ENCODE data around the gene MUCL1.

The MUCL1 gene, protein sequence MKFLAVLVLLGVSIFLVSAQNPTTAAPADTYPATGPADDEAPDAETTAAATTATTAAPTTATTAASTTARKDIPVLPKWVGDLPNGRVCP

DNA sequence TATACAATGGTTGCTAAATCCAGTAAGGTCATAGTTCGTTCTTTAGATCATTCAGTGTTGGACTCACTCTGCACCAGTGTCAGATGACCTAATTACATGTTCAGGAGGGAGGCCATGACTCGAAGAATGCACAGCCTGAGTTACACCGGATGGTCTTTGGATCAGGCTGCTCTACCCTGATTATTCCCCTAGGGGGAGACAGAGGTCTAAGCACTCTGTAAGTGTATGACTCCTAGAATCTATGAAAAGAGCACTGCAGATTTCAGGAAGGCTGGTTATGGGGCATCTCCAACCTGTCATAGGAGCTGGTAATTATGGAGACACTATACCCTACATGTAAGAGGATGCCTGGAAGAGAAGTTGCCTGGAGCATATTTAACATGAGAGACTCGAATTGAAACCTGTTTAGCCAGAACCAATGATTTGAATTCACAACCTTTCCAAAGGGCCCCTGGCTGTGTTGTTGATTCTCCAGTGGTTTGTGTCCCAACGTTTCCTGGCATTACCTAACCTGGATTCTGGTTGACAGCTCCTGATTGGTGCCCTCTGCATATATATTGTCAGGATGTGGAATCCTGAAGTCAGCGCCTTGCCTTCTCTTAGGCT is at the start of gene MUCL1:
MUCL1 (plus strand) TSS at position 584 of the 606 bp plus-strand sequence. CDS start 67 bp downstream, outside the sequence.
- Histone ChIP-seq H3K36me3 (ENCODE audit: control insufficient read depth, low read depth, low read length) (no peaks in the 10 kb centered on the region), H3K4me1 (ENCODE audit: control insufficient read depth, low read depth, low read length) (no peaks in the 10 kb centered on the region)

DNA sequence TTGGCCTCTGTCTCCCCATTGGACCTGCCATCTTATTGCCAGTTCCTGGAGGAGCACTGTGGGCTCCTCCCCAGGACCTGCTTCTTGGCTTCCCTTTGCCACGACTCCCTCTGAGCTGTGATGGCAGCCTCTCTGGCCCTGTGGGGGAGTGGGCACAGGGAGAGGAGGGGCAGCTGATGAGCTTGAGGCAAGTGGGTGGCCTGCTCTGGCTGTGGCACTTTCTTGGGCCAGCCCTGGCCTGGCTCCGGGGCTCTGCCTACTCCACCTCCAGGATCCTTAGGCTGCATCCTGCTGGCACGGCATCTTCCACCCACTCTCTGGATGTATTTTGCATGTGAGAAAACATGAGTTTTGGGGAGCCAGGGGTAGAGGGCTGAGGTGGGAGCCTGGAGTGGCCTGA is 32.6 kb upstream of the MUCL1 start:
- H3K4me3 ChIP-seq (ENCODE audit: low read length) = no peak overlapping the region
- no peaks in the 10 kb centered on the region for H3K27me3 ChIP-seq (ENCODE audit: control insufficient read depth, insufficient read depth, low read length)
- no peaks in the 10 kb centered on the region for H3K4me1 ChIP-seq (ENCODE audit: control insufficient read depth, low read depth, low read length)
- no peaks in the 10 kb centered on the region for H3K9me3 ChIP-seq (ENCODE audit: control insufficient read depth, low read depth, low read length)
- no peaks in the 10 kb centered on the region for H3K36me3 ChIP-seq (ENCODE audit: control insufficient read depth, low read depth, low read length)
- no peak overlapping the region for H3K27ac ChIP-seq (ENCODE audit: low read length)
- H3K9ac ChIP-seq (ENCODE audit: low read length) = no peak overlapping the region

More for the DNA sequence above, at the start of gene MUCL1:
- peaks cover 3% of the 10 kb centered on the region for H3K27me3 ChIP-seq (ENCODE audit: control insufficient read depth, insufficient read depth, low read length)
- H3K4me3 ChIP-seq (ENCODE audit: low read length) = no peak within 1 kb of the TSS
- no peak within 1 kb of the TSS for H3K27ac ChIP-seq (ENCODE audit: low read length)
- H3K9ac ChIP-seq (ENCODE audit: low read length) = no peak within 1 kb of the TSS
- no peaks in the 10 kb centered on the region for H3K9me3 ChIP-seq (ENCODE audit: control insufficient read depth, low read depth, low read length)

DNA sequence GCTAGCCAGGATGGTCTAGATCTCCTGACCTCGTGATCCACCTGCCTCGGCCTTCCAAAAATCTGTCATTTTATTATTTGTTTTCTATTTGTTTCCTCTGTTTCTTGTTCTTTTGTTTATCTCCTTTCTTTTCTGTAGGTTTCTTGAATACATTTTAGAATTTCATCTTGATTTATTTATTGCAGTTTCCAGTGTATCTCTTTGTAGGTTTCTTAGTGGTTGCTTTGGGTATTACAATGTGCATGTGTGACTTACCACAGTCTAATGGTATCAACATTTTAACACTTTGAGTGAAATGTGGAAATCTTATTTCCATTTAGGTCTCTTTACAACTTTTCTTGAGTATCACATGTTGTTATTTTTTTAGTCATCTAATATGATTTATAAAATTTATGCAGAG is 29.9 kb upstream of the MUCL1 start:
- H3K9ac ChIP-seq (ENCODE audit: low read length) = no peak overlapping the region
- H3K36me3 ChIP-seq (ENCODE audit: control insufficient read depth, low read depth, low read length) = no peaks in the 10 kb centered on the region
- H3K4me1 ChIP-seq (ENCODE audit: control insufficient read depth, low read depth, low read length) = no peaks in the 10 kb centered on the region
- H3K9me3 ChIP-seq (ENCODE audit: control insufficient read depth, low read depth, low read length) = no peaks in the 10 kb centered on the region
- H3K27me3 ChIP-seq (ENCODE audit: control insufficient read depth, insufficient read depth, low read length) = no peaks in the 10 kb centered on the region
- H3K27ac ChIP-seq (ENCODE audit: low read length) = no peak overlapping the region
- H3K4me3 ChIP-seq (ENCODE audit: low read length) = no peak overlapping the region

DNA sequence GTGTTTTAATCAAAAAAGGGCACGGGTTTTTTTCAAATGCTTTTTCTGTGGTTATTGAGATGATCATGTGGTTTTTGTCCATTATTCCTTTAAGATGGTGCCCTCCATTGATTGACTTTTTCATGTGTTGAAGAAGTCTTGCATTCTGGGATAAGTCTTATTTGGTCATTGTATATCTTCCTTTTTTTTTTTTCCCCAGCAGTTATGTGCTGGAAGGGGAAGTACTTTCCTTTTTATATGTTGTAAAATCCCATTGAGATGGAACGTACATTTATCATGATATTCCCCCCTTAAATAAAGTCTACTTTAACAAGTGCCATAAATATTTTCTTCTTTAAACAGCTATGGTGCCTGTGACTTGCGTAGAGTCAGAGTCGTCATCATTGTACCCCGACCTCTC is 24.8 kb upstream of the MUCL1 start:
- H3K9ac ChIP-seq (ENCODE audit: low read length) = no peak overlapping the region

DNA sequence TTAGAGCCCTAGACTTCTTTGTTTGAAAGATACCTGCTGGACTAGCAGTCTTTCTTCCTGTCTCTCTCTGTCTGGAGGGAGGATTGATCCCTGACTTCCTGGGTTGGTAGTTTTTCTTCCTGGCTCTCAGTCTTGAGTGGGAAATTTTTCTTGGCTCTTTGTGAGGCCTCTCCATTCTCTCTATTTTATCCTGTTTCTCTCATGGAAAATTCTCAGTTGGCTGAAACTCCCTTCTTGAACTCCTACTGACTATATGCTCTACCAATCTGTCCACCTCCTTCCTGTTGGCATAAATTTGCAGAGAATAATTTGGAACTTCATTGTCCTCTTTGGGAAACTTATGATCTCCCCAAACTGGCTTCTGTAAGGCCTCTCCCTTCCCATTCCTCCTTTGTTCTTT is 24.1 kb upstream of the MUCL1 start:
- no peaks in the 10 kb centered on the region for H3K4me1 ChIP-seq (ENCODE audit: control insufficient read depth, low read depth, low read length)
- no peaks in the 10 kb centered on the region for H3K9me3 ChIP-seq (ENCODE audit: control insufficient read depth, low read depth, low read length)
- no peaks in the 10 kb centered on the region for H3K36me3 ChIP-seq (ENCODE audit: control insufficient read depth, low read depth, low read length)
- H3K27me3 ChIP-seq (ENCODE audit: control insufficient read depth, insufficient read depth, low read length) = no peaks in the 10 kb centered on the region
- no peak overlapping the region for H3K4me3 ChIP-seq (ENCODE audit: low read length)
- no peak overlapping the region for H3K9ac ChIP-seq (ENCODE audit: low read length)
- H3K27ac ChIP-seq (ENCODE audit: low read length) = no peak overlapping the region

More for the DNA sequence above, 24.8 kb upstream of the MUCL1 start:
- H3K27ac ChIP-seq (ENCODE audit: low read length) = no peak overlapping the region
- H3K27me3 ChIP-seq (ENCODE audit: control insufficient read depth, insufficient read depth, low read length) = no peaks in the 10 kb centered on the region
- H3K4me1 ChIP-seq (ENCODE audit: control insufficient read depth, low read depth, low read length) = no peaks in the 10 kb centered on the region
- H3K36me3 ChIP-seq (ENCODE audit: control insufficient read depth, low read depth, low read length) = no peaks in the 10 kb centered on the region
- H3K4me3 ChIP-seq (ENCODE audit: low read length) = no peak overlapping the region
- H3K9me3 ChIP-seq (ENCODE audit: control insufficient read depth, low read depth, low read length) = no peaks in the 10 kb centered on the region

DNA sequence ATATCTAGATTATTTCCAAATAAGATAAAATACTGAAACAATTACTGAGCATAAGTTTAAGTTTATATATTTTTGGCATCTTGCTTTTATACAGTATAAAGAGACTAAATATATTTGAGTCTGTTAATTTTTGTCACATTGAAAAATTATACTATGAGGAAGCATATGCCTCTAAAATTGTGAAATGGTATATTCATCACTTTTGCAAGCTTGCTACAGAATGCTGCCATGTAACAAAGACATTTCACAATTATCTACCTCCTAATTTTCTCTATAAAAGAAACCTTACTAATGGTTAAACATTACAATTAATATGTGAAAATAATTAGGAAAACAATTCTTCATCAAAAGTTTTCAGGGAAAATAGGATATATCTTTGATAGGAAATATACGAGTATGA is 22.7 kb upstream of the MUCL1 start:
- Histone ChIP-seq H3K9ac (ENCODE audit: low read length) (no peak overlapping the region), H3K27me3 (ENCODE audit: control insufficient read depth, insufficient read depth, low read length) (no peaks in the 10 kb centered on the region), H3K9me3 (ENCODE audit: control insufficient read depth, low read depth, low read length) (no peaks in the 10 kb centered on the region), H3K4me3 (ENCODE audit: low read length) (no peak overlapping the region), H3K4me1 (ENCODE audit: control insufficient read depth, low read depth, low read length) (no peaks in the 10 kb centered on the region), H3K27ac (ENCODE audit: low read length) (no peak overlapping the region), H3K36me3 (ENCODE audit: control insufficient read depth, low read depth, low read length) (no peaks in the 10 kb centered on the region)

DNA sequence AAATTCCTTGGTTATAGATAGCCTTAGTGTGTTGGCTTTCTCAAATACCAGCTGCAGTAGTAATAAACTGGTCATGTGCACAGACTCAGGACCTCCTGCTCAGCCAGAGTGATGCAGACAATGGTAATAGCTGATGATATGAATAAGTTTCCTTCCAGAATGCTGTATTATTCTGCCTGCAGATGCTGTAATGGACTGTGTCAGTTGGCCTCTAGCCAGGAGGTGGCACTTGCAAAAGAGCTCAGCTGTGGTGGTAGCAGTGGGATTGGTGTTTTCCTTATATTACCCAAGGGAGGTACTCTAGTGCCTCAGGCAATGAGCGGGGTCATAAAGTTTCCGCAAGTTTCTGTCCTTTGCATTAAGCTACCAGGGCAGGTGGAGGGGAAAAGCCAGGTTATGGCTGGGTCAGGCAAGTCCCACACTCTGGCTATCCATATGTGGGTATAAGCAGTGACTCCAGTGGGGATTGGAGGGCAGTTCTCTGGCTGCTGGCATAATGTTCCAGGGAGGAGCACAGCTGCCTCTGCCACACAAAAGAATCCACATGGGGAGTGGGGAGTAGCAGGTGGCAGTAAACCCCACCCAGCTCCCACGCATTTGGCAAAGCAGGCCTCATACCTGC is 14.0 kb upstream of the MUCL1 start:
- Histone ChIP-seq H3K27me3 (ENCODE audit: control insufficient read depth, insufficient read depth, low read length) (no peaks in the 10 kb centered on the region), H3K9me3 (ENCODE audit: control insufficient read depth, low read depth, low read length) (no peaks in the 10 kb centered on the region), H3K9ac (ENCODE audit: low read length) (no peak overlapping the region), H3K36me3 (ENCODE audit: control insufficient read depth, low read depth, low read length) (no peaks in the 10 kb centered on the region), H3K4me1 (ENCODE audit: control insufficient read depth, low read depth, low read length) (no peaks in the 10 kb centered on the region), H3K27ac (ENCODE audit: low read length) (no peak overlapping the region), H3K4me3 (ENCODE audit: low read length) (no peak overlapping the region)

DNA sequence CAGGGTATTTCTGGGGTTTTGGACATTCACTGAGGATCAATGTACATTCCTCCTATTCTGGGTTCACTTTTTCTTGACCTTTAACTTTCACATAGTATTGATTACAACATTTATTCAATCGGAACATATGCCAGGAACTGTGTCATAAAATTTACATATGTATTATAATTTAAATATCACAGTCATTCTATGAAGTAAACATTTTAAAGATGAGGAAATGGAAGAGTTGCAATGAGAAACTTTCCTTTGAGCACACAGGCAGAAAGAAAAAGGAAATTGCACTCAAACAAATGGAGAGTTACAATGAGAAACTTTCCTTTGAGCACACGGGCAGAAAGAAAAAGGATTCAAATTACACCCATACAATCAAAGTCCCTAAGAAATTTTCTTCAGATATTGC is 3.1 kb downstream of the MUCL1 start:
- Histone ChIP-seq H3K4me1 (ENCODE audit: control insufficient read depth, low read depth, low read length) (peaks cover 8% of the 10 kb centered on the region), H3K4me3 (ENCODE audit: low read length) (no peak overlapping the region), H3K9me3 (ENCODE audit: control insufficient read depth, low read depth, low read length) (no peaks in the 10 kb centered on the region), H3K9ac (ENCODE audit: low read length) (no peak overlapping the region), H3K27ac (ENCODE audit: low read length) (no peak overlapping the region), H3K27me3 (ENCODE audit: control insufficient read depth, insufficient read depth, low read length) (peaks cover 18% of the 10 kb centered on the region), H3K36me3 (ENCODE audit: control insufficient read depth, low read depth, low read length) (no peaks in the 10 kb centered on the region)

DNA sequence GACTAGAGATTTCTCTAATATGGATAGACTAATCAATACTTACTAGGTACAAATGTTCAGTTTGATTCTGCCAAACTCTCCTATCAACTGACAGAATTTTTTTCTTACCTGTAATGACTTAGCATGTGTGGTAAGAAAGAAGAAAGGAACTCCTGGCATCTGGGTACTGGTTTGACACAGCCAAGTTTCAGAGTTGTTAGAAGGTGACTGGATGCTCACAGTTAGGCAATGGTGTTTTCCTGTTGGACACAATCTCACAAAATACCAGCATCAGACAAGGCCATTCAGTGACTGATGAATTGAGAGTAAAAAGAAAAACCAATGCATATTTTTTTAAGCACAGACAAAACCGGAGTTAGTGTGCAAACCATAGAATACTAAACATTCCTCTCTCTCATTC is 4.2 kb downstream of the MUCL1 start:
- Histone ChIP-seq H3K9me3 (ENCODE audit: control insufficient read depth, low read depth, low read length) (no peaks in the 10 kb centered on the region), H3K4me1 (ENCODE audit: control insufficient read depth, low read depth, low read length) (peaks cover 8% of the 10 kb centered on the region), H3K9ac (ENCODE audit: low read length) (no peak overlapping the region), H3K27ac (ENCODE audit: low read length) (no peak overlapping the region), H3K4me3 (ENCODE audit: low read length) (no peak overlapping the region), H3K36me3 (ENCODE audit: control insufficient read depth, low read depth, low read length) (no peaks in the 10 kb centered on the region), H3K27me3 (ENCODE audit: control insufficient read depth, insufficient read depth, low read length) (peaks cover 18% of the 10 kb centered on the region)

DNA sequence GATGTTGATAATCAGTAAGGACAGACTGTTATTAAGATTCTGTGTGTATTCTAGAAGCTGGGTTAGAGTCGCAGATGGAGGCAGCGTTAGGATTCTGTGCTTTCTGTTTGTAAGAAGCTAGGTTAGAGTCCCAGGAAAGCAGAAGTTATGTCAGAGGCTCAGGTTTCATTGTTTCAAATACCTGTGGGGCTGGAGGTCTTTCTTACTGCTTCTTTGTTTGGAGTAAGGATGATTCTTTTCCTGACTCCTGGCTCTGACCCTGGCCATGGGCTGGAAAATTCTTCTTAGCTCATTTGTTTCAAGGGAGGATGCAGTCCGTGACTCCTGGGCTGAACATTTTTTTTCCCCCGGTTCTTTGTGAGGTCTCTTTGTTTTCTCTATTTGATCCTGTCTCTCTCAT is 5.2 kb downstream of the MUCL1 start:
- Histone ChIP-seq H3K9me3 (ENCODE audit: control insufficient read depth, low read depth, low read length) (no peaks in the 10 kb centered on the region), H3K9ac (ENCODE audit: low read length) (no peak overlapping the region), H3K4me3 (ENCODE audit: low read length) (no peak overlapping the region), H3K4me1 (ENCODE audit: control insufficient read depth, low read depth, low read length) (peaks cover 16% of the 10 kb centered on the region), H3K36me3 (ENCODE audit: control insufficient read depth, low read depth, low read length) (no peaks in the 10 kb centered on the region), H3K27ac (ENCODE audit: low read length) (no peak overlapping the region), H3K27me3 (ENCODE audit: control insufficient read depth, insufficient read depth, low read length) (peaks cover 18% of the 10 kb centered on the region)

DNA sequence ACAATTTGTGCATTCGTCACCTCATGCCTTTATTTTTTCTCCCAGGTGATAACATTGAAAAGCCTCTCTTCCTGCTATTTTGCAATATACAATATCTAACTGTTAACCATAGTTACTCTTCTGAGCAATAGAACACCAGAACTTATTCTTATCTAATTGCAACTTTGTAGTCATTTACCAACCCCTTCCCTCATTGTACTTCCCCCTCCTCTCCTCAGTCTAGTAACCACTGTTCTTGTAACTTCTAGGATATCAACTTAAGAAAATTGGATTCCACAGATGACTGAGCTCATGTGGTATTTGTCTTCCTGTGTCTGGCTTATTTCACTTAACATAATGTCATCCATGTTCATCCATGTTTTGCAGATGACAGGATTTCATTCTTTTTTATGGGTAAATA is 7.6 kb downstream of the MUCL1 start:
- Histone ChIP-seq H3K4me1 (ENCODE audit: control insufficient read depth, low read depth, low read length) (peaks cover 18% of the 10 kb centered on the region), H3K36me3 (ENCODE audit: control insufficient read depth, low read depth, low read length) (no peaks in the 10 kb centered on the region)

More for the DNA sequence above, 7.6 kb downstream of the MUCL1 start:
- Histone ChIP-seq H3K9me3 (ENCODE audit: control insufficient read depth, low read depth, low read length) (no peaks in the 10 kb centered on the region), H3K9ac (ENCODE audit: low read length) (no peak overlapping the region), H3K4me3 (ENCODE audit: low read length) (no peak overlapping the region), H3K27ac (ENCODE audit: low read length) (no peak overlapping the region), H3K27me3 (ENCODE audit: control insufficient read depth, insufficient read depth, low read length) (peaks cover 18% of the 10 kb centered on the region)

All from iPS-18a (cell line).